WTC11 (cell line): ENCODE results near the gene FBXL2. TPM values are rescaled to one million over a fixed set of nuclear protein-coding genes. Genes with fewer than 3 reads are reported as not detected.

ENCODE experiments used
- ATAC-seq: fragments of 200-7000 bp; cut with Tn5 transposase; 2 replicates; pipeline ENCODE4 v1.10.0; 2021; ENCODE audit warnings: mild to moderate bottlenecking, moderate library complexity
- CTCF ChIA-PET: fragments of 300-600 bp; sonication (Branson Sonifier 250); formaldehyde crosslinking; loops from one replicate; lab custom pipeline; 2021; ENCODE audit warnings: antibody characterized with exemption; lab: Charles Lee
- POLR2A ChIA-PET: fragments of 350-600 bp; sonication (Branson Sonifier 250); formaldehyde crosslinking; loops from one replicate; lab custom pipeline; 2021; ENCODE audit warnings: antibody characterized with exemption; lab: Charles Lee
- DNase-seq: peaks from one replicate; pipeline ENCODE4 v3.0.0; 2021; ENCODE audit warnings: low spot score
- H3K27ac Mint-ChIP-seq: 2 replicates; pipeline ENCODE4 v1.8.0; 2021; ENCODE audit warnings: mixed read lengths
- H3K27me3 Mint-ChIP-seq: 2 replicates; pipeline ENCODE4 v1.8.0; 2021; ENCODE audit warnings: low read depth, mild to moderate bottlenecking, moderate library complexity, mixed read lengths
- H3K36me3 Mint-ChIP-seq: 2 replicates; pipeline ENCODE4 v1.8.0; 2021; ENCODE audit warnings: mixed read lengths
- H3K4me1 Mint-ChIP-seq: 2 replicates; pipeline ENCODE4 v1.8.0; 2022; ENCODE audit warnings: mixed read lengths
- H3K4me3 Mint-ChIP-seq: 2 replicates; pipeline ENCODE4 v1.8.0; 2021; ENCODE audit warnings: mild to moderate bottlenecking, moderate library complexity, mixed read lengths
- H3K9me3 Mint-ChIP-seq: 2 replicates; pipeline ENCODE4 v1.8.0; 2021; ENCODE audit warnings: mixed read lengths
- AR ChIP-seq: fragments of 250-450 bp; sonication (Bioruptor Pico); IDR thresholded peaks from 2 replicates; pipeline ENCODE4 v1.9.0; 2021; ENCODE audit warnings: mild to moderate bottlenecking
- E2F4 ChIP-seq: sonication (generic); formaldehyde crosslinking; IDR thresholded peaks from 2 replicates; pipeline ENCODE4 v1.8.1; 2022; ENCODE audit warnings: low read depth, mild to moderate bottlenecking, moderate library complexity, missing genetic modification reagents, borderline replicate concordance
- IRF2 ChIP-seq: sonication (generic); formaldehyde crosslinking; IDR thresholded peaks from 2 replicates; pipeline ENCODE4 v1.8.0; 2022; ENCODE audit warnings: low read depth, missing genetic modification reagents, borderline replicate concordance
- JUN ChIP-seq: sonication (generic); formaldehyde crosslinking; IDR thresholded peaks from 2 replicates; pipeline ENCODE4 v1.8.0; 2023; ENCODE audit warnings: mild to moderate bottlenecking, missing genetic modification reagents
- MLX ChIP-seq: sonication (generic); formaldehyde crosslinking; IDR thresholded peaks from 2 replicates; pipeline ENCODE4 v1.8.1; 2023; ENCODE audit warnings: mild to moderate bottlenecking, missing genetic modification reagents, moderate library complexity
- PRRX2 ChIP-seq: fragments of 250-450 bp; sonication (Bioruptor Pico); IDR thresholded peaks from 2 replicates; pipeline ENCODE4 v1.8.0; 2021; ENCODE audit warnings: mild to moderate bottlenecking
- SMAD3 ChIP-seq: sonication (generic); formaldehyde crosslinking; IDR thresholded peaks from 2 replicates; pipeline ENCODE4 v1.8.0; 2022; ENCODE audit warnings: missing genetic modification reagents, mild to moderate bottlenecking, borderline replicate concordance
- ZBTB43 ChIP-seq: sonication (generic); formaldehyde crosslinking; IDR thresholded peaks from 2 replicates; pipeline ENCODE4 v1.8.1; 2023; ENCODE audit warnings: mild to moderate bottlenecking, missing genetic modification reagents
- ZNF138 ChIP-seq: sonication (generic); formaldehyde crosslinking; conservative IDR thresholded peaks from 2 replicates; pipeline ENCODE4 v1.8.1; 2022; ENCODE audit warnings: mild to moderate bottlenecking, moderate library complexity, missing genetic modification reagents
- ZNF263 ChIP-seq: sonication (generic); formaldehyde crosslinking; IDR thresholded peaks from 2 replicates; pipeline ENCODE4 v1.8.1; 2022; ENCODE audit warnings: low read depth, mild to moderate bottlenecking, moderate library complexity, missing genetic modification reagents
- ZNF281 ChIP-seq: sonication (generic); formaldehyde crosslinking; IDR thresholded peaks from 2 replicates; pipeline ENCODE4 v1.8.0; 2023; ENCODE audit warnings: mild to moderate bottlenecking, missing genetic modification reagents
- total RNA-seq: library from RNA; stranded (reverse); gene quantifications from 3 replicates; pipeline ENCODE4 v1.2.3, GENCODE V29; 2021
- TF ChIP-seq, protein P1 (sequence below): sonication (generic); formaldehyde crosslinking; IDR thresholded peaks from 2 replicates; pipeline ENCODE4 v1.8.1; 2022; ENCODE audit warnings: mild to moderate bottlenecking, moderate library complexity, missing genetic modification reagents
- TF ChIP-seq, protein P2 (sequence below): fragments of 250-450 bp; sonication (Bioruptor Pico); IDR thresholded peaks from 2 replicates; pipeline ENCODE4 v1.9.0; 2021; ENCODE audit warnings: mild to moderate bottlenecking
- TF ChIP-seq, protein P3 (sequence below): sonication (generic); formaldehyde crosslinking; IDR thresholded peaks from 2 replicates; pipeline ENCODE4 v1.8.0; 2023; ENCODE audit warnings: missing genetic modification reagents
- TF ChIP-seq, protein P4 (sequence below): fragments of 250-450 bp; sonication (Bioruptor Pico); IDR thresholded peaks from 2 replicates; pipeline ENCODE4 v2.1.2; 2022; ENCODE audit warnings: mild to moderate bottlenecking, moderate library complexity
- TF ChIP-seq, protein P5 (sequence below): sonication (generic); formaldehyde crosslinking; IDR thresholded peaks from 2 replicates; pipeline ENCODE4 v1.8.1; 2022; ENCODE audit warnings: low read depth, missing genetic modification reagents, borderline replicate concordance

Gene FBXL2
- total RNA-seq, 1 experiment from 2014 or later: 2.9 TPM

DNA sequence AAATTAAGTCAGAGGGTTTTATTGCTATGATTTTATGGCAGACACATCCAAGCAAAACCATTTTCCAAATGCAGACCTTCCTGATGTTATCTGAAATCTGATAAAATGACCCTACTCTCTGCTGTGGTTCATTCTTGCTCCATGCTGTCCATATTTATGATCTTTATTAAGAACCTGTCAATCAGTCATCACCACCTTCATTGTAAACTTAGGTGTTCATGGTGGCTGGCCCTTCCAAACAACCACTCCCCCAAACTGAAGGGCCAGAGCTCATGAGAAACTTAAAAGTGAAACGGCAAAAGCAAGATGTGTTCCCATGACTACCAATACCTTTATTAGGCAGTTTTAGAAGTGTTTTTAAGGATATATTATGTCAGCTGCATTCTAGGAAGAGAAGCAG lies 109.4 kb downstream of the FBXL2 start (continued):
- TF ChIP-seq, protein P1, sequence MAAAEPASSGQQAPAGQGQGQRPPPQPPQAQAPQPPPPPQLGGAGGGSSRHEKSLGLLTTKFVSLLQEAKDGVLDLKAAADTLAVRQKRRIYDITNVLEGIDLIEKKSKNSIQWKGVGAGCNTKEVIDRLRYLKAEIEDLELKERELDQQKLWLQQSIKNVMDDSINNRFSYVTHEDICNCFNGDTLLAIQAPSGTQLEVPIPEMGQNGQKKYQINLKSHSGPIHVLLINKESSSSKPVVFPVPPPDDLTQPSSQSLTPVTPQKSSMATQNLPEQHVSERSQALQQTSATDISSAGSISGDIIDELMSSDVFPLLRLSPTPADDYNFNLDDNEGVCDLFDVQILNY (CRISPR knock-in tag): no peak

DNA sequence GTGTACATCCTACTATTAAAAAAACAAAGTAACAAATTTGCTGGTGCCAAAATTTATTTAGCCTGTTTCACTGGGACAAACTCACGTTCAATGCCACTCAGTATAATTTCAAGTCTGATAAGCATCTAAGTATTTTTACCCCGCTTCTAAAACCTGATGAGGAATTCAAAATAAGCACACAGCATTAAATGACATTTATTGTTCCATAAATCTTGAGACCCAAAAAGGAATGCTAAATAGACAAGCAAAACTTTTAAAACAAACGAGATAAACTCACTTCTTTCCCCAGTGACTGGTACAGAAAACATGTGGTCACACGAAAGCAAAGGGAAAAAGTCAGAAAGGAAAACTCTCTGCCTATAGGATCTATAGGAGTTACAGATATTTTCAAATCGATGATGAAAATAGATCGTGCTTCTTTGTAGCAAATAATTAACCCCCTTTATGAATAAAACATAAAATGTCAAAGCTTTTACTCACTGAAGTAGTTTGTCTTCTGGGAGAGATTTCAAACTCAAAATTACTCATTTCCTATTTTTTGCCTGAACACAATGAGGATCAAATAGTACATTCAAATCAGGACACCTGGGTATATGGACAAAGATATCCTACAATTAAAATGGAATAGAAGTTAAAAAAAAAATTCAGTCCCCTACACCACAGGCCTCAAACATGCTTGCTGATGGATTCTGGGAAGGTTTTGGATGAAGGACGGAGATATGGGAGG lies 111.3 kb downstream of the FBXL2 start:
- CTCF ChIA-PET: interaction anchor here (1.8 kb wide), 1 partner anchor 16 kb away, joined by 9 read pairs; no protein-coding TSS in a partner anchor

More for the DNA sequence above, 111.3 kb downstream of the FBXL2 start:
- POLR2A ChIA-PET: no interaction called here
- no peak for TF ChIP-seq PRRX2 (CRISPR knock-in tag)
- TF ChIP-seq E2F4: no peak
- no peak for TF ChIP-seq IRF2 (CRISPR knock-in tag)
- TF ChIP-seq, protein P2, sequence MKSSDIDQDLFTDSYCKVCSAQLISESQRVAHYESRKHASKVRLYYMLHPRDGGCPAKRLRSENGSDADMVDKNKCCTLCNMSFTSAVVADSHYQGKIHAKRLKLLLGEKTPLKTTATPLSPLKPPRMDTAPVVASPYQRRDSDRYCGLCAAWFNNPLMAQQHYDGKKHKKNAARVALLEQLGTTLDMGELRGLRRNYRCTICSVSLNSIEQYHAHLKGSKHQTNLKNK (CRISPR knock-in tag): no peak
- TF ChIP-seq, protein P3, sequence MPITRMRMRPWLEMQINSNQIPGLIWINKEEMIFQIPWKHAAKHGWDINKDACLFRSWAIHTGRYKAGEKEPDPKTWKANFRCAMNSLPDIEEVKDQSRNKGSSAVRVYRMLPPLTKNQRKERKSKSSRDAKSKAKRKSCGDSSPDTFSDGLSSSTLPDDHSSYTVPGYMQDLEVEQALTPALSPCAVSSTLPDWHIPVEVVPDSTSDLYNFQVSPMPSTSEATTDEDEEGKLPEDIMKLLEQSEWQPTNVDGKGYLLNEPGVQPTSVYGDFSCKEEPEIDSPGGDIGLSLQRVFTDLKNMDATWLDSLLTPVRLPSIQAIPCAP (CRISPR knock-in tag): no peak
- TF ChIP-seq AR (CRISPR knock-in tag): no peak
- no peak for TF ChIP-seq MLX (CRISPR knock-in tag)
- no peak for TF ChIP-seq ZNF281
- TF ChIP-seq, protein P4, sequence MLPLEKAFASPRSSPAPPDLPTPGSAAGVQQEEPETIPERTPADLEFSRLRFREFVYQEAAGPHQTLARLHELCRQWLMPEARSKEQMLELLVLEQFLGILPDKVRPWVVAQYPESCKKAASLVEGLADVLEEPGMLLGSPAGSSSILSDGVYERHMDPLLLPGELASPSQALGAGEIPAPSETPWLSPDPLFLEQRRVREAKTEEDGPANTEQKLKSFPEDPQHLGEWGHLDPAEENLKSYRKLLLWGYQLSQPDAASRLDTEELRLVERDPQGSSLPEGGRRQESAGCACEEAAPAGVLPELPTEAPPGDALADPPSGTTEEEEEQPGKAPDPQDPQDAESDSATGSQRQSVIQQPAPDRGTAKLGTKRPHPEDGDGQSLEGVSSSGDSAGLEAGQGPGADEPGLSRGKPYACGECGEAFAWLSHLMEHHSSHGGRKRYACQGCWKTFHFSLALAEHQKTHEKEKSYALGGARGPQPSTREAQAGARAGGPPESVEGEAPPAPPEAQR (CRISPR knock-in tag): no peak
- TF ChIP-seq JUN (CRISPR knock-in tag): no peak
- TF ChIP-seq SMAD3 (CRISPR knock-in tag): no peak
- TF ChIP-seq ZNF263: no peak
- TF ChIP-seq, protein P5, sequence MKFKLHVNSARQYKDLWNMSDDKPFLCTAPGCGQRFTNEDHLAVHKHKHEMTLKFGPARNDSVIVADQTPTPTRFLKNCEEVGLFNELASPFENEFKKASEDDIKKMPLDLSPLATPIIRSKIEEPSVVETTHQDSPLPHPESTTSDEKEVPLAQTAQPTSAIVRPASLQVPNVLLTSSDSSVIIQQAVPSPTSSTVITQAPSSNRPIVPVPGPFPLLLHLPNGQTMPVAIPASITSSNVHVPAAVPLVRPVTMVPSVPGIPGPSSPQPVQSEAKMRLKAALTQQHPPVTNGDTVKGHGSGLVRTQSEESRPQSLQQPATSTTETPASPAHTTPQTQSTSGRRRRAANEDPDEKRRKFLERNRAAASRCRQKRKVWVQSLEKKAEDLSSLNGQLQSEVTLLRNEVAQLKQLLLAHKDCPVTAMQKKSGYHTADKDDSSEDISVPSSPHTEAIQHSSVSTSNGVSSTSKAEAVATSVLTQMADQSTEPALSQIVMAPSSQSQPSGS: no peak
- no peak for TF ChIP-seq ZNF138
- no peak for TF ChIP-seq ZBTB43 (CRISPR knock-in tag)
- TF ChIP-seq, all 79 proteins: peak for 0
- H3K9me3 Mint-ChIP-seq: no peaks in the 10 kb centered on the region
- H3K4me1 Mint-ChIP-seq: no peaks in the 10 kb centered on the region
- ATAC-seq: no peak
- H3K27ac Mint-ChIP-seq: no peak overlapping the region
- no peak overlapping the region for H3K4me3 Mint-ChIP-seq
- H3K36me3 Mint-ChIP-seq: peaks cover 49% of the 10 kb centered on the region
- no peaks in the 10 kb centered on the region for H3K27me3 Mint-ChIP-seq
- DNase-seq: no peak
